ENCODE data around the gene NELFE. TPM values are rescaled to one million over a fixed set of nuclear protein-coding genes. Genes with fewer than 3 reads are reported as not detected.

The NELFE gene
- total RNA-seq, 1 experiment from 2014 or later, result 73.8 TPM

GRCh38 chr6:31971993-31972708 lies 13.4 kb upstream of the NELFE start, which contains the start of gene DXO (continued):
- TF ChIP-seq ERG (CRISPR knock-in tag; IDR thresholded peaks at IDR 0.05) (0 out of 2 replicates have a peak, but pooled peaks have one; percentile 24), NFYB (CRISPR knock-in tag; conservative IDR thresholded peaks at IDR 0.05; ENCODE audit: low read depth) (peak; percentile 55; the same call in 1 of the 2 replicates), E2F1 (CRISPR knock-in tag; IDR thresholded peaks at IDR 0.05) (no peak), CDX4 (CRISPR knock-in tag; IDR thresholded peaks at IDR 0.05; ENCODE audit: borderline replicate concordance) (no peak), CTCF (IDR thresholded peaks at IDR 0.05) (no peak), SMAD3 (CRISPR knock-in tag; IDR thresholded peaks at IDR 0.05; ENCODE audit: borderline replicate concordance) (0 out of 2 replicates have a peak, but pooled peaks have one; percentile 38), ZNF281 (CRISPR knock-in tag; IDR thresholded peaks at IDR 0.05) (peak; percentile 72; the same call in 1 of the 2 replicates), FOXJ3 (CRISPR knock-in tag; IDR thresholded peaks at IDR 0.05; ENCODE audit: borderline replicate concordance) (no peak), USF1 (CRISPR knock-in tag; IDR thresholded peaks at IDR 0.05) (peak; percentile 56), ATF3 (CRISPR knock-in tag; conservative IDR thresholded peaks at IDR 0.05) (peak; percentile 83; the same call in 1 of the 2 replicates), STAT6 (CRISPR knock-in tag; conservative IDR thresholded peaks at IDR 0.05; ENCODE audit: low read depth) (no peak), FOXP1 (CRISPR knock-in tag; IDR thresholded peaks at IDR 0.05; ENCODE audit: borderline replicate concordance) (peak; percentile 67; the same call in 1 of the 2 replicates), TP53 (CRISPR knock-in tag; IDR thresholded peaks at IDR 0.05) (no peak), HMGXB4 (CRISPR knock-in tag; IDR thresholded peaks at IDR 0.05) (0 out of 2 replicates have a peak, but pooled peaks have one; percentile 39), ATF2 (CRISPR knock-in tag; IDR thresholded peaks at IDR 0.05; ENCODE audit: borderline replicate concordance, low read depth) (no peak), PRRX2 (CRISPR knock-in tag; IDR thresholded peaks at IDR 0.05) (peak; percentile 36; the same call in 1 of the 2 replicates), RELA (CRISPR knock-in tag; IDR thresholded peaks at IDR 0.05; ENCODE audit: borderline replicate concordance) (0 out of 2 replicates have a peak, but pooled peaks have one; percentile 30), ZBTB21 (CRISPR knock-in tag; IDR thresholded peaks at IDR 0.05; ENCODE audit: borderline replicate concordance) (peak; percentile 100)
